ENCODE data around the gene ANK3. TPM values are rescaled to one million over a fixed set of nuclear protein-coding genes. Genes with fewer than 3 reads are reported as not detected.

The ANK3 gene
- total and polyA plus RNA-seq, 8 donors, result 3.3 to 28.5 (median 17.3) TPM

GRCh38 chr10:60197206-60197605, 192.5 kb downstream of the ANK3 start:
- ATAC-seq (no peak), DNase-seq (no peak), FAIRE-seq (no peak)
- H3K27ac ChIP-seq, result no peak overlapping the region
- intact Hi-C loops (cut with DNase I), result loop anchor here in 1 of 3 donors (10.0 kb wide), 1 partner anchor 82 kb away; no protein-coding TSS in a partner anchor
- peaks cover 0 to 5% (median 0%) of the 10 kb centered on the region in 3 donors for H3K4me1 ChIP-seq
- H3K36me3 ChIP-seq, result peaks cover 0 to 6% (median 0%) of the 10 kb centered on the region in 3 donors
- no peaks in the 10 kb centered on the region for H3K27me3 ChIP-seq
- 76 to 77% methylated on average over 3 of the region's 3 CpGs for WGBS, 2 donors
- no peak overlapping the region for H3K4me3 ChIP-seq
- H3K9me3 ChIP-seq, result no peaks in the 10 kb centered on the region
- TF ChIP-seq CTCF (IDR thresholded peaks at IDR 0.05), result no peak

GRCh38 chr10:60194421-60194820, 195.3 kb downstream of the ANK3 start:
- TF ChIP-seq CTCF (IDR thresholded peaks at IDR 0.05), result no peak
- no peak for ATAC-seq
- no peak for FAIRE-seq
- Histone ChIP-seq H3K9me3 (no peaks in the 10 kb centered on the region), H3K4me3 (no peak overlapping the region), H3K27ac (no peak overlapping the region), H3K36me3 (peaks cover 0 to 6% (median 0%) of the 10 kb centered on the region in 3 donors), H3K27me3 (no peaks in the 10 kb centered on the region), H3K4me1 (no peaks in the 10 kb centered on the region)
- intact Hi-C loops (cut with DNase I), result loop anchor here in 1 of 3 donors (10.0 kb wide), 1 partner anchor 80 kb away; no protein-coding TSS in a partner anchor
- no peak for DNase-seq

GRCh38 chr10:60192946-60193345, 196.7 kb downstream of the ANK3 start:
- no peaks in the 10 kb centered on the region for H3K27me3 ChIP-seq
- FAIRE-seq (no peak), DNase-seq (no peak), ATAC-seq (no peak)
- intact Hi-C loops (cut with DNase I), result loop anchor here in 1 of 3 donors (10.0 kb wide), 1 partner anchor 78 kb away; no protein-coding TSS in a partner anchor
- no peaks in the 10 kb centered on the region for H3K9me3 ChIP-seq
- no peak overlapping the region for H3K27ac ChIP-seq
- no peak overlapping the region for H3K4me3 ChIP-seq
- no peak for TF ChIP-seq CTCF (IDR thresholded peaks at IDR 0.05)
- H3K36me3 ChIP-seq, result peaks cover 0 to 6% (median 0%) of the 10 kb centered on the region in 3 donors
- H3K4me1 ChIP-seq, result no peaks in the 10 kb centered on the region

- 84 to 86% methylated on average over 1 of the region's 1 CpG for WGBS, 2 donors
- Histone ChIP-seq H3K27me3 (no peaks in the 10 kb centered on the region), H3K36me3 (no peaks in the 10 kb centered on the region), H3K4me3 (no peak overlapping the region), H3K4me1 (no peaks in the 10 kb centered on the region), H3K9me3 (no peaks in the 10 kb centered on the region), H3K27ac (no peak overlapping the region)
- ATAC-seq (no peak), DNase-seq (no peak), FAIRE-seq (no peak)
- intact Hi-C loops (cut with DNase I), result loop anchor here in 1 of 3 donors (10.0 kb wide), 1 partner anchor 75 kb away; no protein-coding TSS in a partner anchor
- no peak for TF ChIP-seq CTCF (IDR thresholded peaks at IDR 0.05)
Observed at GRCh38 chr10:60189861-60190475, 199.7 kb downstream of the ANK3 start.

GRCh38 chr10:60188548-60188947, 201.1 kb downstream of the ANK3 start:
- Histone ChIP-seq H3K9me3 (no peaks in the 10 kb centered on the region), H3K27ac (no peak overlapping the region), H3K27me3 (no peaks in the 10 kb centered on the region), H3K4me1 (no peaks in the 10 kb centered on the region), H3K4me3 (no peak overlapping the region), H3K36me3 (no peaks in the 10 kb centered on the region)
- ATAC-seq (no peak), FAIRE-seq (no peak), DNase-seq (no peak)
- intact Hi-C loops (cut with DNase I), result no loop called here
- 94 to 96% methylated on average over 1 of the region's 1 CpG for WGBS, 2 donors
- no peak for TF ChIP-seq CTCF (IDR thresholded peaks at IDR 0.05)

Measured in pancreas (tissue), 10 donors.